K562 (cell line): ENCODE measurements around the gene TPI1. TPM values are rescaled to one million over a fixed set of nuclear protein-coding genes. Genes with fewer than 3 reads are reported as not detected.

Experiments
- ATF1 ChIP-seq, 2 experiments: fragments of 450-650 bp in 1 of 2; IDR thresholded peaks; 2 replicates each; pipeline ENCODE4 v1.6.1; 2016; ENCODE audit warnings: missing compliant biosample characterization in 1 of 2, missing genetic modification characterization in 1 of 2
- CREB1 ChIP-seq, 2 experiments: sonication (generic) in 1 of 2; formaldehyde crosslinking in 1 of 2; IDR thresholded peaks; 2 replicates each; pipeline versions ENCODE4 v1.6.1 to v1.8.0; 2012 to 2022; ENCODE audit warnings: inconsistent platforms in 1 of 2, mild to moderate bottlenecking in 1 of 2, missing genetic modification reagents in 1 of 2, moderate library complexity in 1 of 2
- FIP1L1 ChIP-seq: fragments of 200-400 bp; formaldehyde crosslinking; IDR thresholded peaks from 2 replicates; pipeline ENCODE4 v1.6.1; 2018; ENCODE audit warnings: mild to moderate bottlenecking, low read depth, low read length; ENCODE audit not compliant: poor library complexity, severe bottlenecking
- HNRNPLL ChIP-seq: fragments of 200-400 bp; formaldehyde crosslinking; IDR thresholded peaks from 2 replicates; pipeline ENCODE4 v1.6.1; 2017; ENCODE audit warnings: low read length, low read depth, mild to moderate bottlenecking; ENCODE audit not compliant: poor library complexity, severe bottlenecking
- NFRKB ChIP-seq: fragments of 450-650 bp; IDR thresholded peaks from 2 replicates; pipeline ENCODE4 v1.6.1; 2016; ENCODE audit warnings: low read depth
- PHF8 ChIP-seq: fragments of 200-600 bp; sonication (generic); IDR thresholded peaks from 2 replicates; pipeline ENCODE4 v1.6.1; 2012; ENCODE audit warnings: mixed run types, mild to moderate bottlenecking, inconsistent platforms, low read length, moderate library complexity, borderline replicate concordance
- RB1 ChIP-seq: fragments of 450-650 bp; IDR thresholded peaks from 2 replicates; pipeline ENCODE4 v1.6.1; 2017; ENCODE audit warnings: low read depth, mild to moderate bottlenecking
- RFX1 ChIP-seq: fragments of 450-650 bp; IDR thresholded peaks from 2 replicates; pipeline ENCODE4 v1.6.1; 2016; ENCODE audit warnings: mild to moderate bottlenecking, moderate library complexity
- SP1 ChIP-seq: sonication (generic); formaldehyde crosslinking; IDR thresholded peaks from 2 replicates; pipeline ENCODE4 v1.8.1; 2022; ENCODE audit warnings: mild to moderate bottlenecking, missing genetic modification reagents
- TOE1 ChIP-seq, 2 experiments: fragments of 450-650 bp in 1 of 2; sonication (generic) in 1 of 2; formaldehyde crosslinking in 1 of 2; IDR thresholded peaks; 2 replicates each; pipeline versions ENCODE4 v1.7.1 to v1.8.0; 2016 to 2022; ENCODE audit warnings: borderline replicate concordance in 2 of 2, mild to moderate bottlenecking in 2 of 2, antibody characterized with exemption in 1 of 2, inconsistent platforms in 1 of 2, low read depth in 1 of 2, missing genetic modification reagents in 1 of 2, moderate library complexity in 1 of 2
- ZFX ChIP-seq: sonication (generic); formaldehyde crosslinking; IDR thresholded peaks from 2 replicates; pipeline ENCODE4 v1.8.0; 2022; ENCODE audit warnings: mild to moderate bottlenecking, missing genetic modification reagents, moderate library complexity
- ZKSCAN3 ChIP-seq: fragments of 250-450 bp; sonication (Bioruptor Pico); IDR thresholded peaks from 2 replicates; pipeline ENCODE4 v1.4.0; 2020
- ZNF184 ChIP-seq: sonication (generic); formaldehyde crosslinking; IDR thresholded peaks from 2 replicates; pipeline ENCODE4 v1.5.0; 2020; ENCODE audit warnings: missing genetic modification reagents
- ZNF274 ChIP-seq: IDR thresholded peaks from 2 replicates; pipeline ENCODE4 v1.6.1; 2011; ENCODE audit warnings: low read depth, mild to moderate bottlenecking, low read length, moderate library complexity, borderline replicate concordance
- polyA plus RNA-seq, 8 experiments: library from polyadenylated mRNA; depleted of rRNA in 4 of 8; stranded (reverse) in 5 of 8; unstranded in 3 of 8; fragments of >200 nt; fragmentation: Nextera tagmentation in 2 of 8; fragmentation: Illumina TruSeq in 1 of 8; extraction: Ambion mirVana in 2 of 8; extraction: Trizol in 1 of 8; gene quantifications; 2 replicates each; pipeline versions ENCODE4 v1.2.1 to v1.2.3, GENCODE V29; 2011 to 2014; ENCODE audit warnings: inconsistent platforms in 1 of 8, missing spikeins in 1 of 8
- total RNA-seq, 7 experiments: library from RNA; depleted of rRNA in 6 of 7; stranded (reverse); fragments of >200 nt in 6 of 7; fragmentation: Illumina TruSeq in 2 of 7; extraction: Trizol in 2 of 7; gene quantifications; 2 replicates each; pipeline versions ENCODE4 v1.2.1 to v1.2.3, GENCODE V29; 2011 to 2021; ENCODE audit warnings: low replicate concordance in 1 of 7
- TF ChIP-seq, protein P1 (sequence below): sonication (generic); formaldehyde crosslinking; IDR thresholded peaks from 2 replicates; pipeline ENCODE4 v1.8.1; 2022; ENCODE audit warnings: missing genetic modification reagents
- TF ChIP-seq, protein P2 (sequence below), 2 experiments: fragments of 450-650 bp in 1 of 2; sonication (generic) in 1 of 2; formaldehyde crosslinking; conservative IDR thresholded peaks; 2 replicates each; pipeline versions ENCODE4 v1.4.0 to v1.8.1; 2020 to 2022; ENCODE audit warnings: mild to moderate bottlenecking in 1 of 2, missing genetic modification reagents in 1 of 2
- TF ChIP-seq, protein P3 (sequence below): sonication (generic); formaldehyde crosslinking; IDR thresholded peaks from 2 replicates; pipeline ENCODE4 v1.8.0; 2023; ENCODE audit warnings: mild to moderate bottlenecking, missing genetic modification reagents
- TF ChIP-seq, protein P4 (sequence below), 2 experiments: fragments of 450-650 bp; conservative IDR thresholded peaks; 2 replicates each; pipeline ENCODE4 v1.6.1; 2017; ENCODE audit warnings: mild to moderate bottlenecking in 2 of 2, moderate library complexity in 2 of 2

Gene TPI1
- total and polyA plus RNA-seq, 9 of the 15 experiments (the other 6 are each of a cell fraction or from before 2014, with no cell fraction given) = 662 to 4,971 (median 892) TPM

DNA sequence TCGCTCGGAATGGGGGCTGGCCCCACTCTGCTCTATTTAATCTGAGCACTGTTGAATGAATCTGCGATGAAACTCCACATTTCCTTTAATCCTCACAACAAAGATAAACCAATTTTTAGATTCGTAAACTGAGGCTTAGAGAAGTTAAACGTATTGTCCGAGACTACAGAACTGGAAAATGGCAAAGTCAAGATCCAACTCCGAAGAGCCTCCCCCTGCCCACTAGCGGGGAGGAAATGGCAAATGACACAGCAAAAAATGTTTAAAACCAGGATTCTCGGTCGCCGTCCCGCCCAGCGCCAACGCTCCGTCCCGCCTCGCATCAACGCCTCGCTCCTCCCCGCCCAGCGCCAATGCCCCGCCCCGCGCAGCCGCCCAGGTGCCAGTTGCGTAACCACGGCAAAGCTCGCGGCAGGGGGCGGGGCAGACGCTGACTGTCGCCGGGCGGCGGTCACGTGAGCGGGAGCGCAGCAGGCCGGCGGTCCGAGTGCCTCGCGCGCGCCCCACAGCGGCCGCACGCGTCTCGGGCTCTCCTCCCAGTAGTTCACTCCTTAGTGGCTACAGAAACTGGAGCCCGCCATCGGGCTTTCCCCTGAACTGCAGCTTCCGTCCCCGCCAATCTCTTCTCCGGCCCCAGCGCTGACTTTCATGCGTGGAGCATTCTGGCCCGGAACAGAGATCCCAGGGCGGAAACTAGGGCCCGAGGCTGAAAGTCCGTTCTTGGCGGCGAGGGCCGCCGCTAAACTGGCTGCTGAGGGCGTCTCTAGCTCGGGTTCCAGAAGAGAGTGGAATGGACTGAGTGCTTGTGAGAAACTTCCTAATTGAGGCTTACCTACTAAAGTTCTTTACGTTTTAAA, 23.7 kb downstream of the TPI1 start (continued):
- TF ChIP-seq, protein P1, sequence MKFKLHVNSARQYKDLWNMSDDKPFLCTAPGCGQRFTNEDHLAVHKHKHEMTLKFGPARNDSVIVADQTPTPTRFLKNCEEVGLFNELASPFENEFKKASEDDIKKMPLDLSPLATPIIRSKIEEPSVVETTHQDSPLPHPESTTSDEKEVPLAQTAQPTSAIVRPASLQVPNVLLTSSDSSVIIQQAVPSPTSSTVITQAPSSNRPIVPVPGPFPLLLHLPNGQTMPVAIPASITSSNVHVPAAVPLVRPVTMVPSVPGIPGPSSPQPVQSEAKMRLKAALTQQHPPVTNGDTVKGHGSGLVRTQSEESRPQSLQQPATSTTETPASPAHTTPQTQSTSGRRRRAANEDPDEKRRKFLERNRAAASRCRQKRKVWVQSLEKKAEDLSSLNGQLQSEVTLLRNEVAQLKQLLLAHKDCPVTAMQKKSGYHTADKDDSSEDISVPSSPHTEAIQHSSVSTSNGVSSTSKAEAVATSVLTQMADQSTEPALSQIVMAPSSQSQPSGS (CRISPR knock-in tag) = no peak
- TF ChIP-seq ZNF274 (no peak), CREB1 (IDR thresholded peaks at IDR 0.05) (peak; percentile 73), CREB1 (CRISPR knock-in tag; IDR thresholded peaks at IDR 0.05) (peak; percentile 76), ZKSCAN3 (no peak), TOE1 (IDR thresholded peaks at IDR 0.05; ENCODE audit: borderline replicate concordance) (peak; percentile 94), TOE1 (CRISPR knock-in tag; IDR thresholded peaks at IDR 0.05; ENCODE audit: borderline replicate concordance, low read depth) (no peak), ZNF184 (CRISPR knock-in tag) (no peak), SP1 (peak; percentile 80; the same call in 1 of the 2 replicates), FIP1L1 (peak; percentile 65), ATF1 (CRISPR knock-in tag; IDR thresholded peaks at IDR 0.05) (no peak), ATF1 (tag; IDR thresholded peaks at IDR 0.05) (peak; percentile 83), HNRNPLL (peak; percentile 48), RFX1 (no peak), RB1 (peak; percentile 91), NFRKB (peak; percentile 23), PHF8 (peak; percentile 72), ZFX (CRISPR knock-in tag) (peak; percentile 74; the same call in 1 of the 2 replicates)
- TF ChIP-seq, protein P2, sequence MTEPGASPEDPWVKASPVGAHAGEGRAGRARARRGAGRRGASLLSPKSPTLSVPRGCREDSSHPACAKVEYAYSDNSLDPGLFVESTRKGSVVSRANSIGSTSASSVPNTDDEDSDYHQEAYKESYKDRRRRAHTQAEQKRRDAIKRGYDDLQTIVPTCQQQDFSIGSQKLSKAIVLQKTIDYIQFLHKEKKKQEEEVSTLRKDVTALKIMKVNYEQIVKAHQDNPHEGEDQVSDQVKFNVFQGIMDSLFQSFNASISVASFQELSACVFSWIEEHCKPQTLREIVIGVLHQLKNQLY (CRISPR knock-in tag; conservative IDR thresholded peaks at IDR 0.05) = no peak
- TF ChIP-seq, protein P3, sequence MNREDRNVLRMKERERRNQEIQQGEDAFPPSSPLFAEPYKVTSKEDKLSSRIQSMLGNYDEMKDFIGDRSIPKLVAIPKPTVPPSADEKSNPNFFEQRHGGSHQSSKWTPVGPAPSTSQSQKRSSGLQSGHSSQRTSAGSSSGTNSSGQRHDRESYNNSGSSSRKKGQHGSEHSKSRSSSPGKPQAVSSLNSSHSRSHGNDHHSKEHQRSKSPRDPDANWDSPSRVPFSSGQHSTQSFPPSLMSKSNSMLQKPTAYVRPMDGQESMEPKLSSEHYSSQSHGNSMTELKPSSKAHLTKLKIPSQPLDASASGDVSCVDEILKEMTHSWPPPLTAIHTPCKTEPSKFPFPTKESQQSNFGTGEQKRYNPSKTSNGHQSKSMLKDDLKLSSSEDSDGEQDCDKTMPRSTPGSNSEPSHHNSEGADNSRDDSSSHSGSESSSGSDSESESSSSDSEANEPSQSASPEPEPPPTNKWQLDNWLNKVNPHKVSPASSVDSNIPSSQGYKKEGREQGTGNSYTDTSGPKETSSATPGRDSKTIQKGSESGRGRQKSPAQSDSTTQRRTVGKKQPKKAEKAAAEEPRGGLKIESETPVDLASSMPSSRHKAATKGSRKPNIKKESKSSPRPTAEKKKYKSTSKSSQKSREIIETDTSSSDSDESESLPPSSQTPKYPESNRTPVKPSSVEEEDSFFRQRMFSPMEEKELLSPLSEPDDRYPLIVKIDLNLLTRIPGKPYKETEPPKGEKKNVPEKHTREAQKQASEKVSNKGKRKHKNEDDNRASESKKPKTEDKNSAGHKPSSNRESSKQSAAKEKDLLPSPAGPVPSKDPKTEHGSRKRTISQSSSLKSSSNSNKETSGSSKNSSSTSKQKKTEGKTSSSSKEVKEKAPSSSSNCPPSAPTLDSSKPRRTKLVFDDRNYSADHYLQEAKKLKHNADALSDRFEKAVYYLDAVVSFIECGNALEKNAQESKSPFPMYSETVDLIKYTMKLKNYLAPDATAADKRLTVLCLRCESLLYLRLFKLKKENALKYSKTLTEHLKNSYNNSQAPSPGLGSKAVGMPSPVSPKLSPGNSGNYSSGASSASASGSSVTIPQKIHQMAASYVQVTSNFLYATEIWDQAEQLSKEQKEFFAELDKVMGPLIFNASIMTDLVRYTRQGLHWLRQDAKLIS (CRISPR knock-in tag) = peak; percentile 83; the same call in 1 of the 2 replicates
- TF ChIP-seq, protein P4, sequence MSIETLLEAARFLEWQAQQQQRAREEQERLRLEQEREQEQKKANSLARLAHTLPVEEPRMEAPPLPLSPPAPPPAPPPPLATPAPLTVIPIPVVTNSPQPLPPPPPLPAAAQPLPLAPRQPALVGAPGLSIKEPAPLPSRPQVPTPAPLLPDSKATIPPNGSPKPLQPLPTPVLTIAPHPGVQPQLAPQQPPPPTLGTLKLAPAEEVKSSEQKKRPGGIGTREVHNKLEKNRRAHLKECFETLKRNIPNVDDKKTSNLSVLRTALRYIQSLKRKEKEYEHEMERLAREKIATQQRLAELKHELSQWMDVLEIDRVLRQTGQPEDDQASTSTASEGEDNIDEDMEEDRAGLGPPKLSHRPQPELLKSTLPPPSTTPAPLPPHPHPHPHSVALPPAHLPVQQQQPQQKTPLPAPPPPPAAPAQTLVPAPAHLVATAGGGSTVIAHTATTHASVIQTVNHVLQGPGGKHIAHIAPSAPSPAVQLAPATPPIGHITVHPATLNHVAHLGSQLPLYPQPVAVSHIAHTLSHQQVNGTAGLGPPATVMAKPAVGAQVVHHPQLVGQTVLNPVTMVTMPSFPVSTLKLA (conservative IDR thresholded peaks at IDR 0.05) = peak in 1 of 2 experiments; percentile 81; a peak in 3 of 4 replicates
